LNCaP clone FGC (cell line): ENCODE measurements around the gene PRKAR1B.

Experiments
- DNase-seq: peaks from one replicate; pipeline ENCODE4 v3.0.0-alpha.2; 2011; ENCODE audit warnings: low read depth
- H3K4me3 ChIP-seq: 2 replicates; pipeline ENCODE4 v1.5.1; 2011; ENCODE audit warnings: mild to moderate bottlenecking, low read depth, low read length, control low read depth
- CTCF ChIP-seq: IDR thresholded peaks from 2 replicates; pipeline ENCODE4 v1.5.1; 2012; ENCODE audit warnings: mild to moderate bottlenecking; ENCODE audit not compliant: control insufficient read depth, insufficient read depth; ENCODE audit errors: extremely low read depth

Gene PRKAR1B

GRCh38 chr7:683526-684205 lies 43.4 kb downstream of the PRKAR1B start:
- TF ChIP-seq CTCF: no peak
- no peak for DNase-seq
- H3K4me3 ChIP-seq: no peak overlapping the region

- DNase-seq: no peak
- H3K4me3 ChIP-seq: no peak overlapping the region
- no peak for TF ChIP-seq CTCF
These were observed 44.3 kb downstream of the PRKAR1B start for GRCh38 chr7:682810-683209.

- no peak for TF ChIP-seq CTCF
- no peak overlapping the region for H3K4me3 ChIP-seq
- no peak for DNase-seq
These were observed 45.4 kb downstream of the PRKAR1B start for GRCh38 chr7:681551-682307.

GRCh38 chr7:680411-681127 lies 46.5 kb downstream of the PRKAR1B start:
- no peak overlapping the region for H3K4me3 ChIP-seq
- no peak for DNase-seq
- TF ChIP-seq CTCF: no peak

GRCh38 chr7:676972-677385 lies 50.1 kb downstream of the PRKAR1B start:
- no peak for DNase-seq
- no peak overlapping the region for H3K4me3 ChIP-seq
- TF ChIP-seq CTCF: no peak

GRCh38 chr7:676246-676971 lies 50.7 kb downstream of the PRKAR1B start:
- no peak for TF ChIP-seq CTCF
- no peak for DNase-seq
- H3K4me3 ChIP-seq: no peak overlapping the region
